ENCODE results near the gene DCBLD1. TPM values are rescaled to one million over a fixed set of nuclear protein-coding genes. Genes with fewer than 3 reads are reported as not detected.

DCBLD1 gene
- total and polyA plus RNA-seq, 2 of the 13 experiments (the other 11 are each of a cell fraction or from before 2014, with no cell fraction given) = 23.2 to 41.5 TPM

DNA sequence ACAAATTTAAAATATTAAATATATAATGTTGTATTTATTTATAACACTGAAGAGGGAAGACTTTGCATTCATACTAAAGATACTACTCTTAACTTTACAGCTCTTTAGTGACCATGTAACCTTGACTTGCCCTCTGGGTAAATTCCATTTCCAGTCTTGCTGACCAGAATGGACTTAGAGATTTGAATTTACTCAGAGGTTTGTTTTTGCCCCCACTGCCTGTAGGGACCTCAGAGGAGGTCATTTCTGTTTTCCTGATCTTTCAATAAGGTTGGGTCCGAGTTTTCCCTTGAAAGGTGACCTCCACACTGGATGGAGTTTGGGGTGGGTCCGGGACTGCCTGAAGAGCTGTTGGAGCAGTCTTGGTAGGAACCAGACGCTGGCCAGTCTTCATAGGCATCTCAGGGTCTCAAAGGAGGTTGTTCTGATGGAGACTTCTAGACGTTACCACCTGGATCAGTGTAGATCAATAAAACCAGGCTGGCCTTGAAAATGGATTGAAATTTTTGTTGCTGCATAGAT is 26.0 kb downstream of the DCBLD1 start:
- 77% methylated on average over 4 of the region's 4 CpGs for WGBS (ENCODE audit: low lambda C conversion rate)
- Histone ChIP-seq H4K20me1 (ENCODE audit: insufficient read depth, low read length) (no peaks in the 10 kb centered on the region), H2AFZ (ENCODE audit: low read length) (no peak overlapping the region), H3K4me3 (replicated peaks in 1 of 3; ENCODE audit: insufficient read depth in 1 of 3, low read depth in 2 of 3, low read length in 3 of 3) (no peak overlapping the region), H3K27ac (ENCODE audit: extremely low read length, insufficient read depth, low read length) (peak overlapping the region; percentile 39), H3K79me2 (ENCODE audit: insufficient read depth, low read length) (peaks cover 8% of the 10 kb centered on the region), H3K4me2 (ENCODE audit: low read depth, low read length) (no peak overlapping the region), H3K9ac (ENCODE audit: insufficient read depth, low read depth, low read length) (no peak overlapping the region), H3K27me3 (ENCODE audit: control insufficient read depth in 1 of 2, insufficient read depth in 2 of 2, low read length in 2 of 2) (no peaks in the 10 kb centered on the region), H3K4me1 (ENCODE audit: insufficient read depth, low read length) (peaks cover 74% of the 10 kb centered on the region), H3K9me3 (ENCODE audit: low read length) (no peaks in the 10 kb centered on the region), H3K36me3 (replicated peaks in 1 of 2; ENCODE audit: control insufficient read depth in 1 of 2, insufficient read depth in 2 of 2, low read length in 2 of 2) (peaks cover 7 to 17% of the 10 kb centered on the region in 2 experiments; a peak in 4 of 5 replicates)
- ChIA-PET POLR2A (interaction anchor here (0.7 to 3.6 kb wide), 2 partner anchors 25 to 30 kb away, joined by 4 to 12 read pairs; partner anchors contain the start of gene DCBLD1), CTCF (ENCODE audit: low intra/inter-chr PET ratio, low total read pairs) (no interaction called here)
- no peak for ATAC-seq
- in situ Hi-C loops (cut with HindIII; ENCODE audit: extremely low pct_ligation_motif_present, low pct_unique_long_range_greater_than_20kb) (no loop called here), intact Hi-C loops (cut with micrococcal nuclease; ENCODE audit: unreplicated experiment) (no loop called here)
- DNase-seq (ENCODE audit: low spot score) = no peak
- no peak for FAIRE-seq
- no TSS peak for BruUV-seq (replicated peaks)
- TF ChIP-seq, protein P1, sequence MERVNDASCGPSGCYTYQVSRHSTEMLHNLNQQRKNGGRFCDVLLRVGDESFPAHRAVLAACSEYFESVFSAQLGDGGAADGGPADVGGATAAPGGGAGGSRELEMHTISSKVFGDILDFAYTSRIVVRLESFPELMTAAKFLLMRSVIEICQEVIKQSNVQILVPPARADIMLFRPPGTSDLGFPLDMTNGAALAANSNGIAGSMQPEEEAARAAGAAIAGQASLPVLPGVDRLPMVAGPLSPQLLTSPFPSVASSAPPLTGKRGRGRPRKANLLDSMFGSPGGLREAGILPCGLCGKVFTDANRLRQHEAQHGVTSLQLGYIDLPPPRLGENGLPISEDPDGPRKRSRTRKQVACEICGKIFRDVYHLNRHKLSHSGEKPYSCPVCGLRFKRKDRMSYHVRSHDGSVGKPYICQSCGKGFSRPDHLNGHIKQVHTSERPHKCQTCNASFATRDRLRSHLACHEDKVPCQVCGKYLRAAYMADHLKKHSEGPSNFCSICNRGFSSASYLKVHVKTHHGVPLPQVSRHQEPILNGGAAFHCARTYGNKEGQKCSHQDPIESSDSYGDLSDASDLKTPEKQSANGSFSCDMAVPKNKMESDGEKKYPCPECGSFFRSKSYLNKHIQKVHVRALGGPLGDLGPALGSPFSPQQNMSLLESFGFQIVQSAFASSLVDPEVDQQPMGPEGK (CRISPR knock-in tag; IDR thresholded peaks at IDR 0.05) = 0 out of 2 replicates have a peak, but pooled peaks have one; percentile 28
- TF ChIP-seq EP300 (IDR thresholded peaks at IDR 0.05; ENCODE audit: low read depth in 2 of 2, low read length in 2 of 2) = peak in 1 of 2 experiments; percentile 25; a peak in 1 of 4 replicates
- no peak for TF ChIP-seq EP300 (CRISPR knock-in tag; IDR thresholded peaks at IDR 0.05; ENCODE audit: borderline replicate concordance)
- peak; percentile 8; the same call in 1 of the 2 replicates for TF ChIP-seq HNF4A (CRISPR knock-in tag; IDR thresholded peaks at IDR 0.05)
- TF ChIP-seq, protein P2, sequence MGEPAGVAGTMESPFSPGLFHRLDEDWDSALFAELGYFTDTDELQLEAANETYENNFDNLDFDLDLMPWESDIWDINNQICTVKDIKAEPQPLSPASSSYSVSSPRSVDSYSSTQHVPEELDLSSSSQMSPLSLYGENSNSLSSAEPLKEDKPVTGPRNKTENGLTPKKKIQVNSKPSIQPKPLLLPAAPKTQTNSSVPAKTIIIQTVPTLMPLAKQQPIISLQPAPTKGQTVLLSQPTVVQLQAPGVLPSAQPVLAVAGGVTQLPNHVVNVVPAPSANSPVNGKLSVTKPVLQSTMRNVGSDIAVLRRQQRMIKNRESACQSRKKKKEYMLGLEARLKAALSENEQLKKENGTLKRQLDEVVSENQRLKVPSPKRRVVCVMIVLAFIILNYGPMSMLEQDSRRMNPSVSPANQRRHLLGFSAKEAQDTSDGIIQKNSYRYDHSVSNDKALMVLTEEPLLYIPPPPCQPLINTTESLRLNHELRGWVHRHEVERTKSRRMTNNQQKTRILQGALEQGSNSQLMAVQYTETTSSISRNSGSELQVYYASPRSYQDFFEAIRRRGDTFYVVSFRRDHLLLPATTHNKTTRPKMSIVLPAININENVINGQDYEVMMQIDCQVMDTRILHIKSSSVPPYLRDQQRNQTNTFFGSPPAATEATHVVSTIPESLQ (CRISPR knock-in tag; conservative IDR thresholded peaks at IDR 0.05) = no peak
- no peak for TF ChIP-seq MBD4 (IDR thresholded peaks at IDR 0.05; ENCODE audit: borderline replicate concordance, low read length)
- TF ChIP-seq ZNF629 (CRISPR knock-in tag; conservative IDR thresholded peaks at IDR 0.05) = no peak
- no peak for TF ChIP-seq ISX (CRISPR knock-in tag; conservative IDR thresholded peaks at IDR 0.05)
- TF ChIP-seq SAP130 (CRISPR knock-in tag; IDR thresholded peaks at IDR 0.05; ENCODE audit: low read depth) = 0 out of 2 replicates have a peak, but pooled peaks have one; percentile 11
- peak; percentile 92 for TF ChIP-seq ESRRA (CRISPR knock-in tag; IDR thresholded peaks at IDR 0.05; ENCODE audit: low read depth)
- no peak for TF ChIP-seq ARNT2 (CRISPR knock-in tag; IDR thresholded peaks at IDR 0.05; ENCODE audit: low read depth)
- TF ChIP-seq, protein P3, sequence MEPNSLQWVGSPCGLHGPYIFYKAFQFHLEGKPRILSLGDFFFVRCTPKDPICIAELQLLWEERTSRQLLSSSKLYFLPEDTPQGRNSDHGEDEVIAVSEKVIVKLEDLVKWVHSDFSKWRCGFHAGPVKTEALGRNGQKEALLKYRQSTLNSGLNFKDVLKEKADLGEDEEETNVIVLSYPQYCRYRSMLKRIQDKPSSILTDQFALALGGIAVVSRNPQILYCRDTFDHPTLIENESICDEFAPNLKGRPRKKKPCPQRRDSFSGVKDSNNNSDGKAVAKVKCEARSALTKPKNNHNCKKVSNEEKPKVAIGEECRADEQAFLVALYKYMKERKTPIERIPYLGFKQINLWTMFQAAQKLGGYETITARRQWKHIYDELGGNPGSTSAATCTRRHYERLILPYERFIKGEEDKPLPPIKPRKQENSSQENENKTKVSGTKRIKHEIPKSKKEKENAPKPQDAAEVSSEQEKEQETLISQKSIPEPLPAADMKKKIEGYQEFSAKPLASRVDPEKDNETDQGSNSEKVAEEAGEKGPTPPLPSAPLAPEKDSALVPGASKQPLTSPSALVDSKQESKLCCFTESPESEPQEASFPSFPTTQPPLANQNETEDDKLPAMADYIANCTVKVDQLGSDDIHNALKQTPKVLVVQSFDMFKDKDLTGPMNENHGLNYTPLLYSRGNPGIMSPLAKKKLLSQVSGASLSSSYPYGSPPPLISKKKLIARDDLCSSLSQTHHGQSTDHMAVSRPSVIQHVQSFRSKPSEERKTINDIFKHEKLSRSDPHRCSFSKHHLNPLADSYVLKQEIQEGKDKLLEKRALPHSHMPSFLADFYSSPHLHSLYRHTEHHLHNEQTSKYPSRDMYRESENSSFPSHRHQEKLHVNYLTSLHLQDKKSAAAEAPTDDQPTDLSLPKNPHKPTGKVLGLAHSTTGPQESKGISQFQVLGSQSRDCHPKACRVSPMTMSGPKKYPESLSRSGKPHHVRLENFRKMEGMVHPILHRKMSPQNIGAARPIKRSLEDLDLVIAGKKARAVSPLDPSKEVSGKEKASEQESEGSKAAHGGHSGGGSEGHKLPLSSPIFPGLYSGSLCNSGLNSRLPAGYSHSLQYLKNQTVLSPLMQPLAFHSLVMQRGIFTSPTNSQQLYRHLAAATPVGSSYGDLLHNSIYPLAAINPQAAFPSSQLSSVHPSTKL (CRISPR knock-in tag; IDR thresholded peaks at IDR 0.05) = 0 out of 2 replicates have a peak, but pooled peaks have one; percentile 7
- peak; percentile 39; the same call in 1 of the 2 replicates for TF ChIP-seq SALL1 (CRISPR knock-in tag; IDR thresholded peaks at IDR 0.05)
- no peak for TF ChIP-seq ZNF816 (CRISPR knock-in tag; IDR thresholded peaks at IDR 0.05; ENCODE audit: borderline replicate concordance)
- TF ChIP-seq TCF12 (IDR thresholded peaks at IDR 0.05) = no peak
- no peak for TF ChIP-seq TCF12 (CRISPR knock-in tag; IDR thresholded peaks at IDR 0.05)
- TF ChIP-seq BRCA1 (CRISPR knock-in tag; IDR thresholded peaks at IDR 0.05) = no peak
